ENCODE measurements around the gene PLTP. TPM values are rescaled to one million over a fixed set of nuclear protein-coding genes. Genes with fewer than 3 reads are reported as not detected.

PLTP gene
- total RNA-seq, 2 donors from 2014 or later: 53.6 to 221 TPM

DNA sequence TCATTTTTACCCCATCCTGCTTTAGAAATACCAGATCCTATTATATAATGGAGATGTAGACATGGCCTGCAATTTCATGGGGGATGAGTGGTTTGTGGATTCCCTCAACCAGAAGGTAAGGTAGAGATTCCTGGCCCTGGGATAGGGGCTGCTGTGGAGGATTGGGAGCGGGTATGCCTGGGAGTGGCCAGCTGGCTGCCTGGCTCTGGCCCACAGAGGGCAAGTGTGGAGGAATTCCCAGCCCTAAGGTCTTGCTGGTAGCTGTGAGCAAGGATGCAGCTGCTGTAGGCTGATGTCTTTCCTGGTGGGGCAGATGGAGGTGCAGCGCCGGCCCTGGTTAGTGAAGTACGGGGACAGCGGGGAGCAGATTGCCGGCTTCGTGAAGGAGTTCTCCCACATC lies 14.3 kb downstream of the PLTP start:
- Histone ChIP-seq H3K4me1 (peaks cover 0 to 4% of the 10 kb centered on the region in 2 donors), H3K27ac (no peak overlapping the region), H3K4me3 (no peak overlapping the region), H3K36me3 (peaks cover 78% of the 10 kb centered on the region), H3K27me3 (no peaks in the 10 kb centered on the region), H3K9me3 (no peaks in the 10 kb centered on the region)
- TF ChIP-seq, protein P1, sequence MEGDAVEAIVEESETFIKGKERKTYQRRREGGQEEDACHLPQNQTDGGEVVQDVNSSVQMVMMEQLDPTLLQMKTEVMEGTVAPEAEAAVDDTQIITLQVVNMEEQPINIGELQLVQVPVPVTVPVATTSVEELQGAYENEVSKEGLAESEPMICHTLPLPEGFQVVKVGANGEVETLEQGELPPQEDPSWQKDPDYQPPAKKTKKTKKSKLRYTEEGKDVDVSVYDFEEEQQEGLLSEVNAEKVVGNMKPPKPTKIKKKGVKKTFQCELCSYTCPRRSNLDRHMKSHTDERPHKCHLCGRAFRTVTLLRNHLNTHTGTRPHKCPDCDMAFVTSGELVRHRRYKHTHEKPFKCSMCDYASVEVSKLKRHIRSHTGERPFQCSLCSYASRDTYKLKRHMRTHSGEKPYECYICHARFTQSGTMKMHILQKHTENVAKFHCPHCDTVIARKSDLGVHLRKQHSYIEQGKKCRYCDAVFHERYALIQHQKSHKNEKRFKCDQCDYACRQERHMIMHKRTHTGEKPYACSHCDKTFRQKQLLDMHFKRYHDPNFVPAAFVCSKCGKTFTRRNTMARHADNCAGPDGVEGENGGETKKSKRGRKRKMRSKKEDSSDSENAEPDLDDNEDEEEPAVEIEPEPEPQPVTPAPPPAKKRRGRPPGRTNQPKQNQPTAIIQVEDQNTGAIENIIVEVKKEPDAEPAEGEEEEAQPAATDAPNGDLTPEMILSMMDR (IDR thresholded peaks at IDR 0.05): no peak
- no peak for DNase-seq (ENCODE audit: low spot score)

DNA sequence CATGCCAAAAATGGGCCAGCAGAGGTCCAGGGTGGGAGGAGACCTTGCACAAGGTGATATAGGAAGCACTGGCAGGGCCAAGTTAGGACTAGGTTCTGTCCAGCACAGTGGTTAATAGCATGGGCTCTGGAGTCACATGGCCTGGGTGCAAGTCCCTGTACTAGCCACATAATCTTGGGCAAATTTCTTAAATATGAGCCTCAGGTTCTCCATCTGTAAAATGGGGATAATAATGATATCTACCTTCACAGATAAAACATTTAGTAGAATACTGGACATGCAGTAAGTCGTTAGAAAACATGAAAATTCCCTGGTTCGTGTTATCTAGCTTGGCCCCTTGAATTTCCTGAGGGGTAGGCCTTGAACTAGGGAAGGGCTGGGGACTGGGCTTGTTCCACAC lies 14.7 kb downstream of the PLTP start:
- H3K27me3 ChIP-seq: no peaks in the 10 kb centered on the region
- peaks cover 78% of the 10 kb centered on the region for H3K36me3 ChIP-seq
- DNase-seq (ENCODE audit: low spot score): no peak
- no peak overlapping the region for H3K27ac ChIP-seq
- no peak overlapping the region for H3K4me3 ChIP-seq
- TF ChIP-seq, protein P1 (IDR thresholded peaks at IDR 0.05): no peak
- H3K4me1 ChIP-seq: peaks cover 0 to 8% of the 10 kb centered on the region in 2 donors
- no peaks in the 10 kb centered on the region for H3K9me3 ChIP-seq

DNA sequence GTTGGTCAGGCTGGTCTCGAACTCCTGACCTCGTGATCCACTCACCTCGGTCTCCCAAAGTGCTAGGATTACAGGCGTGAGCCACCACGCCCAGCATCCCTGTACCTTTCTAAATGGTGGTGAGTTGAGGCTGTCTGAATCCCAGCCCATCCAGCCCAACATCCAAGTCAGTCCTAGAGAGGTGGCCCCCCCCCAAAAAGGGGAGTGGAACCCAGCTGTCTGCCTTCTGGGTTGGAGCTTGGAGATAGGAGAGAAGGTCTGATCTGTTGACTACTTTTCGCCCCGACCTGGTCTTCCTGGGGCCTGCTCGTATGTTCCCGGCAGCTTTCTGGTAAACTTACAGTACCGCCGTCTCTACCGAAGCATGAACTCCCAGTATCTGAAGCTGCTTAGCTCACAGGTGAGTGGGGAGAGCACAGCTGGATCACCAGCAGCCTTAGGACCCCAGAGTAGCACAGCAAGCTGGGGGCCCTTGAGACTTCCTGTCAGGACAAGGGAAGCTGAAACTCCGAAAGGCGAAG lies 15.3 kb downstream of the PLTP start:
- H3K9me3 ChIP-seq: no peaks in the 10 kb centered on the region
- H3K27me3 ChIP-seq: no peaks in the 10 kb centered on the region
- peaks cover 0 to 14% of the 10 kb centered on the region in 2 donors for H3K4me1 ChIP-seq
- DNase-seq (ENCODE audit: low spot score): no peak
- H3K36me3 ChIP-seq: peaks cover 78% of the 10 kb centered on the region
- TF ChIP-seq, protein P1 (IDR thresholded peaks at IDR 0.05): no peak
- no peak overlapping the region for H3K4me3 ChIP-seq
- H3K27ac ChIP-seq: no peak overlapping the region

DNA sequence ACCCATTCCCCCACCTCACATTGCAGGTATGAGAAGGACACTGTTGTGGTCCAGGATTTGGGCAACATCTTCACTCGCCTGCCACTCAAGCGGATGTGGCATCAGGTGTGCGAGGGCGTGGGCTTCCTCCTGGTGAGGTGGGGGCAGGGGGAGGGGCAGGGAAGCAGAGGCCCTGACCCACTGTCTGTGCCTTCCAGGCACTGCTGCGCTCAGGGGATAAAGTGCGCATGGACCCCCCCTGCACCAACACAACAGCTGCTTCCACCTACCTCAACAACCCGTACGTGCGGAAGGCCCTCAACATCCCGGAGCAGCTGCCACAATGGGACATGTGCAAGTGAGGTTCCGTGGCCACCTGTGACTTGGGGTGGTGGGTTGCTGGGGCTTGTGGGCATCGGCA lies 17.2 kb downstream of the PLTP start:
- no peak overlapping the region for H3K27ac ChIP-seq
- no peak for DNase-seq (ENCODE audit: low spot score)
- no peaks in the 10 kb centered on the region for H3K27me3 ChIP-seq
- H3K36me3 ChIP-seq: peaks cover 65% of the 10 kb centered on the region
- TF ChIP-seq, protein P1 (IDR thresholded peaks at IDR 0.05): no peak
- H3K4me3 ChIP-seq: no peak overlapping the region
- H3K9me3 ChIP-seq: no peaks in the 10 kb centered on the region
- peaks cover 0 to 23% of the 10 kb centered on the region in 2 donors for H3K4me1 ChIP-seq

DNA sequence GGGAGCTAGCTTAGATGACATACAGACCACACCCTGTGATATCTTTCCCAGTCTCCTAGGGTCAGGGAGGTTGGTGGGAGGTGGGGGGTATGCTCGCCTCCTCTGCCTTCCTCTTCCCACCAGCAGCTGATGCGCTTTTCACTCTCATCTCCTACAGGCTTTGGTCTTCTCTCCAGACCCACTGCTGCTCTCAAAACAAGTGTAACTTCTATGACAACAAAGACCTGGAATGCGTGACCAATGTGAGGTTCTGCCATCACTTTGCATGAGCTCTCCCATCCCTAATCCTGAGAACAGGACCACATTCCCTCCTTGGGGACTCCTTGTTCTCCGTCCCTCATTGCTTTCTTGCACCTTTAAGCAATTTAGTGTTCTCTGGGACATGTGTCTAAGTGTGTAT lies 18.1 kb downstream of the PLTP start:
- Histone ChIP-seq H3K4me1 (peaks cover 0 to 27% of the 10 kb centered on the region in 2 donors), H3K4me3 (no peak overlapping the region), H3K27me3 (no peaks in the 10 kb centered on the region), H3K9me3 (no peaks in the 10 kb centered on the region), H3K36me3 (peaks cover 55% of the 10 kb centered on the region), H3K27ac (no peak overlapping the region)
- TF ChIP-seq, protein P1 (IDR thresholded peaks at IDR 0.05): no peak
- DNase-seq (ENCODE audit: low spot score): no peak
